ENCODE data around the gene MMP2.

- TF ChIP-seq CTCF (IDR thresholded peaks at IDR 0.05): no peak
- TF ChIP-seq POLR2A (IDR thresholded peaks at IDR 0.05): no peak
These were observed 16.8 kb upstream of the MMP2 start for GRCh38 chr16:55462241-55462640.
